Stimulated activated CD8-positive, alpha-beta memory T cell treated with anti-CD3 and anti-CD28 coated beads, Interleukin-4, amount 100 ng/mL, for 4 hours (primary cell): ENCODE results near the gene RIT2.

Experiments
- DNase-seq, 2 donors: peaks; one replicate each; pipeline ENCODE4 v3.0.0-alpha.2; 2020; ENCODE audit warnings: low read depth in 2 of 2, low spot score in 1 of 2

The RIT2 gene

DNA sequence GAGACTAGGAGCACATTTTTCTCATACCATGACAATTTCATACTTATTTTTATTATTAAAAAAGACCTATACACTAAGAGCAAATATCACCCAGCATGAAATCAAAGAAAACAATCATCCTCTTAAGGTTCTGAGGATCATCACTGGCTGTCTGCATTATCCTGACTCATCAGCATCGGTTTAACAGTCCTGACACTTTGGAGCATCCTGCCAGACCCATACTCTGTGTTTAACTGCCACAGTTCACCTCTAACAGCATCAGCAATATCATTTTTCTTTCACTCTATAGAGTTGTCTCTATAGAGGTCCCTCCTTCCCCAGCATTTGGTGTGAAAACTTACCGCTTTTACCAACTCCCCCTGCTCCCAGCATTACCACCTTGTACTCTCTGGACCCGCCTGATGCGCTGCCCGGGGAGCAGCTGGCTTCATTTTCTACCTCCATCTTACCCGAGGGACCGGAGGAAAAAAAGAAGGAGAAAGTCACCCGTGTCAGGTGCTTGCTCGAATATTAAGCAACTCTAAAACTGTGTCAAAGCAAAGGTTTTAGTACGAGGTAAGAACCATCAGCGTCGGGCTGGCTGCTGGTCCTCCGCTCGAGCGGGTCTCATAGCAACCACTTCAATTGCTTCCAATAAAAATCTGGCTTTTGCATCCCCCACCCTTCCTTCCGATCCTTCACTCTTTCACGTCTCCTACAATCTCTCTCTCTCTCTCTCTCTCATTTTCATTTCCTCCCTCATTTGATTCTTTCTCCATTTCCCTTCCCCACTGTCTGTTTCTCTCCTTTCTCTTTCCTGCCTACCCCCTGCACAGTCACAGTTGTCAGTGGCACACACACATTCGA lies at the start of gene RIT2:
TSS of gene RIT2 (minus strand) at position 610 of the 846 bp plus-strand sequence.
- no peak for DNase-seq

DNA sequence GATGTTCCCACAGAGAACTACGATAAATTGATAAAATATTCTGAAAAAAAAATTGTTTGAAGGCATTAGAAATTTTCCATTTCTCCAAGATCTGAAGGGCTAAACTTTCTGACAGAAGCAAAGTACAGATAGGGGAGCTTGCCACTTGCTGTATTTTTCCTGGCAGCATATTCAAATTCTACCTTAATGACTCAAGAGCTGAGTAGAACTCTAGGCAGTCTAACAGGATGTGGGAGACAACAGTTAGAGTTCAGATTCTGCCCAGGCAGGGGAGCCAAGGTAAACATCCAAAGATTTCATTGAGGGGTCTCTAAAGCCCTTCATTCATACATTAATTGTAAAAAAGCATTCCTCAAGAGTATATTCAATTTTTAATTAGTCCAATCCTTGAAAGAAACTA lies 46.0 kb upstream of the RIT2 start:
- no peak for DNase-seq

DNA sequence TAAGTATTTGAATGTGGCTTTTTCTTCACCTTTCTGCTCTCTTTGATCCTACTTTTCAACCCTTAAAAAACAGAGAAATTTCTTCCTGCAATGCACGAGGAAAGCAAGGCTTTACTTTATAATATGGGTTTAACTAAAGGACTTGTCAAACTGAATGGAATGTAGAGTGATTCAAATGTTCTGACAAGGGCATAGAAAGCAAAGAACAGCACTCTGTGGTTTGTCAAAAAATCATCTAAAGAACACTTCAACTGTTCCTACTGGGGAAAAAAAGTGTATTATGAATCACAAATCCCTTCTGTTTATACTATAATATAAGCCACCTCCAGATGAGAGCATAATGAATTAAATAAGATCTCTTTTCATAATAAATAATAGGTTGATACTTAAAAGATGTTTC lies 45.0 kb upstream of the RIT2 start:
- no peak for DNase-seq

DNA sequence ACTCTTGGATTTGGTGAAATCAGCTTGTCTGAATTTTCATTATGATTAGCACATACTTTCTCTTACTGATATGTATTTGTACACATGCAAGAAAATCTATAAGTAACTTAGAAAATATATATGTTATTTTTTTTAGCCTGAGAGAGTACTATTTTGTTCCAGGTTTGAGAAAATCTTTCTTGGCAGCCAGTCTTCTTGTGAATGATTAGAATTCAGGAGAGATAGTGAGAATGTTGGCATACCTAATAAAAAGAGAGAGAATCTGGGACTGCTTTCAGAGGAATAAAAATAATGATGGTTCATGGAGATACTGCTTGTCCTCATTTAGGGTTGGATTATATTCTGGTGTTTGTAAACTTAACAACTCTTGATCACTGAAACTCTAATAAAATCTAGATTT lies 44.4 kb upstream of the RIT2 start:
- DNase-seq: no peak

DNA sequence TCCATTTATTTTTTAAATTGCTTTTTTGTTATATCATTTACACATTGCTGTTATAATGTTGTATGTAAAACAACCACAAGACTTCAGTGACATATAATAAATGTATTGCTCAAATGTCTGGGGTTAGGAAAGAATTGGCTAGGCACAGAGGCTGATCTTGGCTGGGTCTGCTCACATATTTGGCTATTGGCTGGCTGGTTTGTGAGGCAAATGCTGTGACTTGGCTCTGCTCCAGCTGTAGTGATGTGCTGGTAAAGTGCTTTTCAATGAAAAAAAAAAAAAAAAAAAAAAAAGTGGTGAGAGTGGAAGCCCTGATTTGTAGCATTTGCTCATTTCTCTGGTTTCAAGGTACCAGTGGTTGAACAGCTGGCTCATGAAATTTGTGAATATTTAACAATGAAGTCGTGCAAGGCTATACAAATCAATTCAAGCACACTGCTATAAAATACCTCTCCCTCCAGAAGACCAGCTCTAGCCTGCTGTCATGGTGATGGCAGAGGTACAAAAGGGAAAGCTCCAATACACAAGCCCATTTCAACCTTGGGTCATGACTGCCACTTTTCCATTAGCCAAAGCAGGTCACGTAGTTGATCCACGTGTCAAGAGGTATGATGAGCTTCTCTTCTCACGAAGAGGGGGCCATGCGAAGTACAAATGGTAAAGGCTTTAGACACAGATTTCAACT lies 43.7 kb upstream of the RIT2 start:
- no peak for DNase-seq

DNA sequence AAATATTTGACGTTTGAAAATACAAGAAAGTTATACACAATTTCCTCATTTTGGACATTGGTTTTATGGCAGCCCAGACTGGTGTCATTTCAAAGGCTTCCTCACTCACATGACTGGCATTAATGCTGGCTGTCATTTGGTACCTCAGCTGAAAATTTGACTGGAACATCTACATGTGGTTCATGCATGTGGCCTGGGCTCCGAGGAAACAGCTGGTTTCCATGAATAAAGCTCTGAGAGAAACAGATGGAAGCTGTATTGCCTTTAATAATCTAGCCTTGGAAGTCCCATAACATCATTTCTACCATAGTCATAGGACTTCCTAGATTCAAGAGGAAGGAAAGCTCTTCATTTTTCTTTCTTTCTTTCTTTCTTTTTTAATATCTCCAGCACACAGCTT lies 42.9 kb upstream of the RIT2 start:
- DNase-seq: no peak

DNA sequence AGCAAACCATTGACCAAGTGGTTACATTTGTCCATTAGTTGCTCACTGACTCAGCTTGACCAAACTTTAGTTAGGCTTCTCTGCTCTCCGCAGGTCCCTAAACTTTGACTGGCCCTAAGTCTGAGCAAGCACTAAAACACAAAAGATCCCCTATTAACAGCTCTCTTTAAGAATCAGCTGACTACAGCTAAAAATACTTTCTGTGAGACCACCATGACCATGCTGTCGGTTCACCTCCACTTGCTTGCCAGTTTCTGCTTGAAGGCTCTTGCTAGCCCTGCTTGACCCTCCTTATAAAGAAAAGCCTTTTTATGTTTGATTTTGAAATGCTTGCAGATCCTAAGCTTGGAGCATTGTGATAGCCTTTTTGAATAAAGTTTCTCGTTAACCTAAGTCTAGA lies 40.4 kb upstream of the RIT2 start:
- DNase-seq: no peak

DNA sequence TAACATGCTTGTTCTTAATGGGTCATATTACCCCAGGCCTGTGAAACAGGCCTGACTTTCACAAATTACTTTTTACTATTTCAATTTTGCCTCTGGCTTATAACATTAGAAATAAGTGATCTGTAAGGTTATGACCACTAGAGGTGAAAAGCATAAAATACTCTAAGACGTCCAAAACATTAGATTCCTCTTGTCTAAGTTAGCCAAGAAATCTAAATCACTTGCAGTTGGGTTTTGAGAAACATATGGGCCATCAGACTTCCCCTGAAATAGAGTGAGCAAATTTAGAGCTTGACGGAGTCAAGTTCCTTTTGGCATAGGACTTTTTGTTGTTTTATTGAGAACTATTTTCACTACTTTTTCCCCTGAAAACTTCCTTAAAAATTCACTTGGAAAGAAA lies 32.7 kb upstream of the RIT2 start:
- no peak for DNase-seq

DNA sequence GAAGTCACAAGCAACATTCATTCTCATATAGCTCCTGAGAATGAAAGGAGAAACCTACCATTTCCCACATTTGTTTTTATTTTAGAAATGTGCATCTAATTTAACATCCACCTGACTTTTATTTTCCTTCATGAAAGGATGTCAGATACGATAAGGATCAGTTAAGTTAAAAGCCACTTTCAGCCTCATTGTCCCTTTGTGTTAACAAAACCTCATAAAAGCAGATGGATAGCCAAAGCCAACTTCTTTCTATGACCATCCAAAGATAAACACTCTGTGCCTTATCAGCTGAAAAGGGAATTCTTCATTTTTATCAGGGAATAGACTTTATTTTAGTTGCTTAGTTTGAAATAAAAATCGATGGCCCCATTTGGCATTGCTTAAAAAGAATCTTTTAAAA lies 25.7 kb upstream of the RIT2 start:
- no peak for DNase-seq

DNA sequence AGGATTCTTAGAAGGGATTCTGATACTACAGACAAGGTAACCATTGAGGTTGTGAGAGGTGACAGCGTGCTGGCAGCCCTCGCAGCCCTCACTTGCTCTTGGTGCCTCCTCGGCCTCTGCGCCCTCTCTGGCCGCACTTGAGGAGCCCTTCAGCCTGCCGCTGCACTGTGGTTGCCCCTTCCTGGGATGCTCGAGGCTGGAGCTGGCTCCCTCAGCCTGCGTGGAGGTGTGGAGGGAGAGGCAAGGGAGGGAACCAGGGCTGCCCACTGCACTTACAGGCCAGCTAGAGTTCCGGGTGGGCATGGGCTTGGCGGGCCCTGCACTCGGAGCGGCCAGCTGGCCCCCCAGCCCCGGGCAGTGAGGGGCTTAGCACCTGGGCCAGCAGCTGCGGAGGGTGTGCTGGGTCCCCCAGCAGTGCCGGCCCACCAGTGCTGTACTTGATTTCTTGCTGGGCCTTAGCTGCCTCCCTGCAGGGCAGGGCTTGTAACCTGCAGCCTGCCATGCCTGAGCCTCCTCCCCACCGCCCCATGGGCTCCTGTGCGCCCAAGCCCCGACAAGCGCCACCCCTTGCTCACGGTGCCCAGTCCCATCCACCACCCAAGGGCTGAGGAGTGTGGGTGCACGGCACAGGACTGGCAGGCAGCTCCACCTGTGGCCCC lies 23.9 kb upstream of the RIT2 start:
- DNase-seq: no peak

DNA sequence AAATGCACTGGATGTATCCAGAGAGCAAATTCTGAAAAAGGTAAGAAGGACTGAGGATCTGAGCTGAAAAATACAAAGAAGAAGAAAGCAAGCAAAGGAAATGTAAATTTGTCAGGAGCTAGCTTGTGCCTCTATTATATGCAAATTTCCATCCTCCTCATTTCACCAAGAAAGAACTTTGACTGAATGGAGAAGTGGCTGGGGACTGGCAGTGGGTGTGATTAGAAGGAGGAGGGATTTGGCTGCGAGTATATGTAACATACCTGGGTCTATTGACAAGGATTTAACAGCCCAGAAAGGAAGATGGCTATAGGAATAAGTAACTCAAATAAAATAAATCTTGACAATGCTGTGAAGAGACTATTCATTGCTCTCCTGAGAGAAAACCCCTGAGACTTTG lies 19.4 kb upstream of the RIT2 start:
- no peak for DNase-seq

DNA sequence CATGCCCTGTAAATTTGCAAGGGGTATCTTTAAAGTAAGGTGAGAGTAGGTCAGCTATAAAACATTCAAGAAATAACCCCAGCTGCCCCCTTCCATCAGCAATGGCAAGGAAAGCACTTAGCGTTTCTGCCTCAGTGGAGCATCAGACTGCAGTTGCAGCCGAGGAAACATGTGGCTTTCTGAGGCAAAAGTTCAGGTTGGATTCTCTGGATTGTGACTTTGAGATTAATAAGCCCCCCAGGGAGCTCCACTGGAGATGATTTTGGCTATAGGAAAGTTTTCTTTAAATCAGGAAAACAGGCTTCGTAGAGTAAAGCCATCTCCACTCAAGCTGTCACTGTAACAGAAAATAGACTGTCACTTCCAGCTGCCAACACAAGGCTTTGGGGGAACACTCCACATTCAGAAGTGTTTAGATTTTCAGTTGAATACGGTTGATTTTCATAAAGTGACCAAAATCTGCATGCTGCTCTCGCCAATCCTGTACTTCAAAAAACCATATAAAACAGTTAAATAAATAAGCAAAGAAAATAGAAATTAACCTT lies 15.3 kb upstream of the RIT2 start:
- DNase-seq: no peak

DNA sequence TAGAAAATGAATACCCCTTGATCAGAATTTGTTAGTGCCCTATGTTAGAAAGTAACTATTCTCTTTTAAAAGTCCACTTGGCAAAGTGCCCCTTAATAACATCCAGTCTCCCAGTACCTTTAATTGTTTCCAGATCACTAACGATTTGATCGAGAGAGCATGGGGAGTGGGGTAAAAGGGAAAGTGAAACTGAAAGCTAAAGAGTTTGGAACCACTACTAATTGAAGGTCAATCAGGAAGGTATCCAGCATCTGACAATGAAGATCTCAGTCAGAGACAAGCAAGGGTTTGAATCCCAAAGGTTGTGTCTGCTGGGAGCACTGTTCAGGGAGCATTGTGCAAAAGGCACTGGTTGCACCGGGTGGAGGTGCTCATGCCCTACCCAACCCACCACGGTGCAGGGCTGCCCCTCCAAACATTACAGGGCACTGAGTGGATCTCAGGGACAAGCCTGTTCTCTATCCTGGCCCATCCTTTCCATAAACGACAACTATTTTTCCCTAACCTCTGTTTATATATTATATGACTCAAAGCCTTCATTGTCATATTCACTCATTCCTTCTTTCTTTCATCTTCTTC lies 14.6 kb upstream of the RIT2 start:
- no peak for DNase-seq

DNA sequence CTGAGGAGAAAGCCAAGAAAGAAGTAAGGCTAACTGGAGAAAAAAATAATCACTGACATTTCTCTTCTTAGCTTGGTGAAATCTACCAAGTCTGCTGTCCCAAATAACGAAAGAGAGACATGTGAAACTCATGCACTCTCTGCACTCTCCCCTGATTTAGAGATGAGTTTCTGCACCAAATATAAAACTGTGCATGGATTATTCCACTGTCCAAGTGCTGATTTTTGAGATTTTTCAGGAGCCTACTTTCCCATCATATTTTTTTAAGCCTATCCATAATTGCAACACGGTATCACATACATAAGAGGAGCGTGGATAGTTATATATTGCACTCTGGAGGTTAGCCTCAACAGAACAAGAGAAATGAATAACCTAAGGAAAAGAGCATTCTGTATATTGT lies 10.0 kb upstream of the RIT2 start:
- no peak for DNase-seq

DNA sequence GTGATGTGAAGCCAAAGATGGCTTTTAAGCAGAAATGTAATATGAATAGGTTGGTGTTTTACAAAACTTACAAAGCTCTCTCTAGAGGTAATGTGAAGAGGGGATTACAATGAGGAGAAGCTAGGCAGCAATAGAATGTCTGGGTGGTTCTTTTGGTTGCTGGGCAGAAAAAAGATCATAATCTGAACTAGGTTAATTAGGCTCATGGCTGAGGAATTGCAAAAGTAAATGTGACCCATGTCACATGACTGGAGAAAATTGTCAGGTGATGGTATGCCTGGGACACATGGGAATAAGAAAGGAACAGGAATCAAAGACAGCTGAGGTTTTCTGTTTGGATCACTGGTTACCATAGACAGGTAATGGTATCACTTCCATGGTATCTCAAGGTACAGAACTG lies 7.5 kb upstream of the RIT2 start:
- no peak for DNase-seq

DNA sequence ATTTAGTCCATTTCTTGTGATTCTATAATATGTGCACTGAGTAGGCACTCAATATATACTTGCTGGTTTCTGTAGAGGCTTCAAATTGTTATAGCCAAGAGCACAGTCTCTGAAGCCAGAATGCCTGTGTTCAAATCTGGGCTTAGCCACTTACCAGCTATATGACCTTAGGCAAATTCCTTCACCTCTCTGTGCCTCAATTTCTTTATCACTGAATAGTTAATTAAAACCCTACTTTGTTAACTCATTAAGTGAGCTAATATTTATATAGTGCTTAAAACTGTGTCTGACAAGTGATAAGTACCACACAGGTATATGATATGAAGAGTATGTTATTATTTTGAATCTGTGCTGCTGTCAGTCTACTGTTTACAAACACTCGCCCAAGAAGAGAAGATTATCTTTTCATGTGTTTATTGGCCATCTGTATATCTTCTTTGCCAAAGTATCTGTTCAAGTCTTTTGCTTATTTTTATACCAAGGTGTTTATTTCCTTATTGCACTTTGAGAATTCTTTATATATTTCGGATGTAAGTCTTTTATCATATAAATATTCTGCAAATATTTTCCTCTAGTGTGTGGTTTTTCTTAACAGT lies 1.3 kb upstream of the RIT2 start:
- DNase-seq: no peak

DNA sequence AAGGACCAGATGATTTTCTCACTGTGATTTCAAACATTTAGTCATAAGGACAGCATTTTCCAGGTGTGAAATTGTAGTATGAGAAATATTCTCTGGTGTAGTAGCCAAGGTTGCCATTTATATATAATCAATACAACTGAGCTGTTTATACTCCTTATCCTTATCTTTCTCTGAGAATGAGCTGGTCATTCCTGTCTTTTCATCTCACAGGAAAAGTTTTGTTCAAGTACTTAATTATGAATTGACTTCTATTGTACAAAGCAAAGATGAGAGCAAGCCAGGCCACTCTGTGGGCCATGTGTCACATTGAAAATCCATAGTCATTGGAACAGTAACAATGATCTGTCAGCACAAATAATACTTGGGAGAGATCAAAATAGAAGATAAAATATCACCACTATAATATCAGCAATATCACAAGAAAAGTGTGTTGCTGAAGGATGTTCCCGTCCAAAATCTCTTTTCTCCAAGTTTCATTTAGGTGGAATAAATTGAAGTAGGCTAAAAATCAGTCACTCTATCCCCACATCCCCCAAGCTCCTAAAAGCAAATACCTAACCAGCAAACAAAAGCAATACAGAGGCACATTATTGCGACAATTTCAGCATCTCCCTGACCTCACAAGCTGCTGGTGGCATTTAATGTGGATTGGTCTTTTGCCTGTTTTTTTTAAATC lies 2.1 kb downstream of the RIT2 start:
- no peak for DNase-seq

DNA sequence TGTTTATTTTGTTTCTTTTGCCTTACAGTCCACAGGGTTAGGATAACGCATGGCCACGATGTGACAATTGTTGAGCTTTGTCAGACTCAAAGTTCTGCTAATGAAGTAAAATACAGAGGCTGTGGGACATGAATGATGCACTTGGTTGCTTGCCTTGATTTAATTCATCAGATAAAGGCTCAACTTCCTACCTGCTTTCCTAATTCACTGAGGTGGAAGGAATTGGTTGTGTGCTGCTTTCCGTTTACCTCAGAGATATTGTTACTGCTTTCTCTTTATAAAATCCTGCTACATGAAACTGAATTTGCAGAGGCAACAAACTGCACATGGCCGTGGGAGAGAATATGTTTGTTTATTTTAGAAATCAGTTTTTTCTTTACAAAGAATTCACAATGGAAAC lies 6.6 kb downstream of the RIT2 start:
- DNase-seq: no peak

DNA sequence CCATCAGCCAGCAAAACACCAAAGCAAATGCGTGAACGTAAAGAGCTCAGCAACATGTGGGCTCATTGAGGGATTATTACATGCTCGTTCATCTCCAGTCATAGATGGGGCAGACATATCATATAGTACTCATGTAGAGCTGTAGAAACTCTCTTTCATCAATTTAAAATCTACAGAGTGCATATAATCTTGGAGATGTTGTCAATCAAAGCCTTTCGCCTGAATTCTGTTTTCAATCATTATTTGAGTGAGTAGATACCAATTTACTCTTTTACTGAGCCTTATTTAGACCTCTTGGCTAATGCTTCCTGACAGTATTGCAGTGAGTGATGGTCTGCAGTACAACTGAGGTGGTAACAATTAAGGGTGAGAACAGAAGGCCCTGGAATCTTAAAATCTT lies 7.0 kb downstream of the RIT2 start:
- DNase-seq: no peak

DNA sequence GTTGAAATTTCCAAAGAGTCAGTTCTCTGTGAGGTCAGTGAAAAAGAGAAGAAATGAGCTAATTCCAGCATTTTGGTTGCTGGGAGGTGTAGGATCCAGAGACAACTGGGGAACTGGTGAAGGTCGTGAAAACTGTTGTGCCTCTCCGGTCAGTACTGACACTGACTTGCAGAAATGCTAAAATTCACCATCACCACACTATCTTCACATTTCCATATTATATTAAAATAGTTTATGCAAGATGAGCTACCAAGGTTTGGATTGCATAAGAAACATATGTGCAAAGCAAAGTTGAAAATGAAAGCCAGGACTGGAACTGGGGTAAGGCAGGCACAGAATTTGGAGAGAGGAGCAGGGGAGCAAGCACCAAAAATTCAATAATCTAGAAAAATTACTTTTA lies 21.8 kb downstream of the RIT2 start:
- DNase-seq: no peak

DNA sequence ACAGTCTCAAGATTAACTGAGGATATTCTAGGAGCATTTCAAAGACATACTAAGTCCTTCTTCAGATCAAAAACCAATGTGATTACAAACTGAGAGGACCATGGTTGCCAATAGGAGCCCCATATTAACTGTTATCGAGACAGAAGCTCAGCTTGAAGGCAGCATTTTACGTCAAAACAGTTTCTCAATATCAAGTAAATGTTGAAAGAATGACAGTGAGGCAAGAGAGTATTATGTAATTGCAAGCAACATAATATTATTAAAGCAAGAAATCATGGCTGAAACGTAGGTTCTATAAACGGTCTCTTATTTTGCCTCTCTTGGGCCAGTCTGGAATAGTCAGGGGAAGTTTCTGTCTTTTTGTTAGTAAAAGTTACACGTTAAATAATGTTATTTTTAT lies 22.9 kb downstream of the RIT2 start:
- DNase-seq: no peak
